ENCODE results near the gene WAC.
"Not testable (repeated sequence)": the region's sequence is repeated elsewhere in the genome, so short reads cannot be mapped to it uniquely, and the experiment has no call there.

Gene WAC

GRCh38 chr10:28532337-28533185 lies at the start of gene WAC:
WAC (plus strand) TSS chr10:28533118; CDS start chr10:28533580, 462 bp downstream.
- peak; percentile 91 for DNase-seq (ENCODE audit: low spot score)

GRCh38 chr10:28489206-28489605 lies 43.7 kb upstream of the WAC start:
- DNase-seq (ENCODE audit: low spot score), result no peak

GRCh38 chr10:28490256-28490865 lies 42.6 kb upstream of the WAC start:
- not testable (repeated sequence) for DNase-seq (ENCODE audit: low spot score)

- no peak for DNase-seq (ENCODE audit: low spot score)
Observed at GRCh38 chr10:28492116-28492920, 40.6 kb upstream of the WAC start.

- no peak for DNase-seq (ENCODE audit: low spot score)
Observed at GRCh38 chr10:28494420-28494819, 38.5 kb upstream of the WAC start.

GRCh38 chr10:28495084-28495483 lies 37.8 kb upstream of the WAC start:
- DNase-seq (ENCODE audit: low spot score), result no peak

GRCh38 chr10:28496017-28496416 lies 36.9 kb upstream of the WAC start:
- DNase-seq (ENCODE audit: low spot score), result no peak

- DNase-seq (ENCODE audit: low spot score), result peak; percentile 66
Observed at GRCh38 chr10:28496481-28496961, 36.4 kb upstream of the WAC start.

- DNase-seq (ENCODE audit: low spot score), result no peak
Observed at GRCh38 chr10:28497313-28498126, 35.4 kb upstream of the WAC start.

GRCh38 chr10:28500203-28500602 lies 32.7 kb upstream of the WAC start:
- DNase-seq (ENCODE audit: low spot score), result not testable (repeated sequence)

- DNase-seq (ENCODE audit: low spot score), result peak; percentile 89
Observed at GRCh38 chr10:28503114-28503513, 29.8 kb upstream of the WAC start.

GRCh38 chr10:28505359-28505959 lies 27.5 kb upstream of the WAC start:
- peak; percentile 67 for DNase-seq (ENCODE audit: low spot score)

- no peak for DNase-seq (ENCODE audit: low spot score)
Observed at GRCh38 chr10:28508304-28508925, 24.5 kb upstream of the WAC start.

- no peak for DNase-seq (ENCODE audit: low spot score)
Observed at GRCh38 chr10:28509286-28509685, 23.6 kb upstream of the WAC start.

- DNase-seq (ENCODE audit: low spot score), result no peak
Observed at GRCh38 chr10:28514648-28515047, 18.3 kb upstream of the WAC start.

GRCh38 chr10:28520346-28520745 lies 12.6 kb upstream of the WAC start:
- no peak for DNase-seq (ENCODE audit: low spot score)

GRCh38 chr10:28520828-28521227 lies 12.1 kb upstream of the WAC start:
- DNase-seq (ENCODE audit: low spot score), result not testable (repeated sequence)

- not testable (repeated sequence) for DNase-seq (ENCODE audit: low spot score)
Observed at GRCh38 chr10:28521961-28522360, 11.0 kb upstream of the WAC start.

GRCh38 chr10:28523725-28524252 lies 9.1 kb upstream of the WAC start:
- DNase-seq (ENCODE audit: low spot score), result no peak

- DNase-seq (ENCODE audit: low spot score), result no peak
Observed at GRCh38 chr10:28530751-28531150, 2.2 kb upstream of the WAC start.

Measured in cerebellar cortex (tissue), 1 donor.